Measurements from ENCODE around the gene SIGLEC1. TPM values are rescaled to one million over a fixed set of nuclear protein-coding genes. Genes with fewer than 3 reads are reported as not detected.

SIGLEC1 gene
- total and polyA plus RNA-seq, 2 of the 8 experiments (the other 6 are each of a cell fraction or from before 2014, with no cell fraction given) = 0.02 TPM; not detected in 1

GRCh38 chr20:3755269-3755668 is 42.9 kb upstream of the SIGLEC1 start (continued):
- TF ChIP-seq CHD7 (IDR thresholded peaks at IDR 0.05; ENCODE audit: insufficient replicate concordance, low read length) = no peak
- no peak for TF ChIP-seq SIRT6 (IDR thresholded peaks at IDR 0.05; ENCODE audit: low read length)
- TF ChIP-seq EGR1 (IDR thresholded peaks at IDR 0.05; ENCODE audit: borderline replicate concordance, low read depth, low read length) = no peak
- no peak for TF ChIP-seq HDAC6 (IDR thresholded peaks at IDR 0.05; ENCODE audit: low read depth, low read length)
- TF ChIP-seq SRF (IDR thresholded peaks at IDR 0.05; ENCODE audit: low read depth, low read length) = no peak
- TF ChIP-seq BCL11A (IDR thresholded peaks at IDR 0.05; ENCODE audit: low read depth in 2 of 2, low read length in 2 of 2) = no peak
- TF ChIP-seq TBP (IDR thresholded peaks at IDR 0.05; ENCODE audit: low read depth, low read length) = no peak

Measured in H1 (cell line).